GM19467 (cell line): Measurements from ENCODE around the gene DHRS7.

Experiments used
- ATAC-seq: cut with Tn5 transposase; IDR thresholded peaks from one replicate; pipeline ENCODE4 v1.9.1; 2021; ENCODE audit warnings: mild to moderate bottlenecking, moderate library complexity; ENCODE audit not compliant: unreplicated experiment

Gene DHRS7, protein sequence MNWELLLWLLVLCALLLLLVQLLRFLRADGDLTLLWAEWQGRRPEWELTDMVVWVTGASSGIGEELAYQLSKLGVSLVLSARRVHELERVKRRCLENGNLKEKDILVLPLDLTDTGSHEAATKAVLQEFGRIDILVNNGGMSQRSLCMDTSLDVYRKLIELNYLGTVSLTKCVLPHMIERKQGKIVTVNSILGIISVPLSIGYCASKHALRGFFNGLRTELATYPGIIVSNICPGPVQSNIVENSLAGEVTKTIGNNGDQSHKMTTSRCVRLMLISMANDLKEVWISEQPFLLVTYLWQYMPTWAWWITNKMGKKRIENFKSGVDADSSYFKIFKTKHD

DNA sequence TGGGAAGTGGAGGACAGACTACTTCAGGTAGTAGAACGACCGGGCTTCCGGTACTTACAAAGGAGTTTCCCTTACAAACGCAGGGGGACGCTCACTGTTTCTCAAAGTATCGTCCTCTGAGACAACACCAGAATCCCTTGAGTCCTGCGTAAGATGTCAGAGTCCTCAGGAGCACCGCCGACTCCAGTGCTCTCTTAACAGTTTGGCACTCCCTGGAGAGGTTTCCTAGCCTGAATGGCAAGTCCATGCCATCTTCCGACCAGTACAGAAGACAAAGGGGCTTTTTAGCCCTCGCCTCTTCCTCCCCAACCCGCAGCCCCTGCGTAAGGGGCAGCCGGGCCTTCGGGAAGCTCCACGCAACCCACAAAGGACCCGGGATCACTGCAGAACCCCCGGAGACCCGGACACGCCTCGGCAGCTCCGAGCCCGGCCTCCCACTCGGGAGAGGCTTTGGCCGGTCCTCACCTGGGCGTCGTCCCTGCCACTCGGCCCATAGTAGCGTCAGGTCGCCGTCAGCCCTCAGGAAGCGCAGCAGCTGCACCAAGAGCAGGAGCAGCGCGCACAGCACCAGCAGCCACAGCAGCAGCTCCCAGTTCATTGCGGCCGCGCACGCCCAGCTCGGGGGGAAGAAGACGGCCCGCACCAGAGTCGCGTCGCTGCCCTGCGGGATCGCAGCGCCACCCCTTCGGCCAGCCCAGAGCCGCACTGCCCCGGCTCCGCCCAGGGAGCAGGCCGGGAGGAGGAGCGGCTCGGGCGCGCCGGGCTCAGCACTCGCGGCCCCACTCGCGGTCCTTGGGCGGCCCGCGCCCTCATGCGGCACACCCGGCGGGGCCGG is at the start of gene DHRS7:
DHRS7 (minus strand) TSS at position 687 of the 835 bp plus-strand sequence; CDS start at position 598, 89 bp downstream.
- ATAC-seq: peak; percentile 92

DNA sequence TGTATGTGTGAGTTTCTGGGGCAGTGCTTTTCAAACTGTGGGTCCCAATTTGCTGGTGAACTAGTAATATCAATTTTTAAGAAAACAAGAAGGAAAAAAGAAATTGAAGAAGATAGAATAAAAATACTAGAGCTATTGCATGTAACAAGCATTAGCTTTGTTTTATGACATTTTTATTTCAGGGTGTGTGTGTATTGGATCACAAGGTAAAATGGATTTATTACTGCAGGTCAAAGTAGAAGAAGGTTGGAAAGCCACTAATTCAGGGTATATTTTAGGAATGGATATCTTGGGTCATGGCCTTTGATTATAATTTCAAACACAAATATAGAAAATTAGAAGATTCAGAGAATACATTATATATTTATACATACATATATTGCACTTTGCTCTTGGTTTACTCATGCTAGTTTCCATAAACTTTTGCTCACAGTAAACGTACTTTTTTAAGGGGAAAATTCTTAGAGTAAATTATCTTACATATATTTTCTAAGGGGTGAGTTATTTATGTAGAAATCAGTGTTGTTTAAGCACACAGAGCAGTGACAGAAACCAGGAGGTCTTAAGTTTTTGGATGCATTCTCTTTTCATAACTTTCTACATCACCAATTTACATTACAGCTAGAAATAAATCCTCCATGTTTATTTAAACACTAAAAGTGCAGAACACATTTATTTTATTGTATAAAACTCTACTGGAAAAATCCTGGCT is 49.4 kb upstream of the DHRS7 start:
- no peak for ATAC-seq

DNA sequence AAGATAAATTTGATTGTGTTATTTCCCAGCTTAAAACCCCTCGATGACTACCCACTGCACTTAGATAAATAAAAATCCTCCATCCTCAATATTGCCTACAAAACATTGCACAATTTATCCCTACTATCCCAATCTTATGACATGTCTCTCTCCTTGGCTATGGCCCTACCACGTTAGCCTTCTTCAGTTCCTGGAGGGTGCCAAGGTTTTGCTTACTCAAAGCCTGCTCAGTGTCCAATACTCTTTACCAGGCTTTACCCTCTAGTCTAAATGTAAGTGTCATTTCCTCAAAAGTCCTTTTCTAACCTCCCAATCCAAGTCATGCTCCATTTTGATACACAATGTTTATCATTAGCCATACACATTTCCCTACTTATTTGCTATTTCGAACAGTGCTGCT is 48.8 kb upstream of the DHRS7 start:
- ATAC-seq: no peak

DNA sequence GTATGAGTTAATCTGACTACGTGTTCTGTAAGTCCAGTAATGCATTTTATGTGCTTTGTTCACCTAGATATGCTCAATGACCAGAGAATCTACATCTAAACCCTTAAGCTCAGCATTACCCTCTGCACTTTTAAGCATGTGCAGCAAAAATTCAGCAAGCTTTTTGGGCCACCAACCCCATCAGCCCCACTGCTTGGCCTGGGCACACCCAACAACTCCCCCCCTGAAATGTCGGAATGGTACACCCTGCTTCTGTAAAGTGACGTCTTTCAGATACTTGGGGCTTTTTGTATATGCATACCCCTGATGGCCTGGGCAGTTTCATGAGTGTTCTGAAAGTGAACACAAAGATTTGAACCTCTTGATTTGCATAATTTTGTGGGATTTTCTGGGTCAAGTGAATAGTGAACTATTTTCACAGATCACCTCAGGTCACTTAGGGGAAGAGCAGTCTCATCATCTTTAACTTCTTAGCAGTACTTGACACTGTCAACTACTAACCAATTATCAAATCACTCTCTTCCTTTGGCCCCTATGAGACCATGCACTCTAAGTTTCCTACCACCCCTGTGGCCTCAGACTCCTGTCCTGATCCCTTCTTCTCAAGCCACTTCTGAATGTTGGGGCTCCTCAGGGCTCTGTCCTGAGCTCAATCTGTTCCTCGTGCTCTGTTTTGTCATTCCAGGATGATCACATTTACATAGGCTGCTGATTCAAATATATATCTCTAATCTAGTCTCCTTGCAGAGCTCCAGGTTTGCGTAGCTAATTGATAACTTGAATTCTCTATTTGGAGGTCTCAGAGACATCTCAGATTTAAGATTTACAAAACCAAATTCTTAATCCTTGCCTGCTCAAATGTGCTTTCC is 47.5 kb upstream of the DHRS7 start:
- peak; percentile 88 for ATAC-seq

DNA sequence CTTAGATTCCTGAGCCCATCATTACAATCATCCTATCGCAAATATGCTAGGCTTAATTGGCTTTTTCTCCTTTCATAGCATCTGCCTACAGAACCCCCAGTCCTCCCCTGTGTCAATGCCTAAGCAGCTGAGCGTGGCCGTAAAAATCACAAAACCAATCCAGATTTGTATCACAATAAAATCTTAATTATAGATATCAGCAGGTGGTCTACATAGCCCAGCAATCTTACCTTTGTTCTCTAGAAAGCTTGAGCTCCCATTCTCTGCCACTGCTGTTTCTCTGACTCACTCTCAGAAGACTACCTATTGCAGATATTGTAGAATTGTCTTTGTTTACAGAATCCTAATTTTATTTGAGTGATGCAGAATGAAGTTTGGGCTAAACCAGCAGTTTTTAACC is 46.0 kb upstream of the DHRS7 start:
- ATAC-seq: no peak

DNA sequence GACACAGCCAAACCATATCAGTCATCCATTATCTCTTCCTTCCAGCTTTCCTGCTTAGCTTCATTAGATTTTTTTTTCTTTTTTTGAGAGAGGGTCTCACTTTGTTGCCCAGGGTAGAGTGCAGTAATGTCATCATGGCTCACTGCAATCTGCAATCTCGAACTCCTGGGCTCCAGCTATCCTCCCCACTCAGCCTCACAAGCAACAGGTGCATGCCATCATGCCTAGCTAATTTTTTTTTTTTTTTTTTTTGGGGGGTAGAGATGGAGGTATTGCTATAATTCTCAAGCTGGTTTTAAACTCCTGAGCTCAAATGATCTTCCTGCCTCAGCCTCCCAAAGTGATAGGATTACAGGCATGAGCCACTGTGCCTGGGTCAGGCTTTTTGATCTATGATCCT is 45.5 kb upstream of the DHRS7 start:
- no peak for ATAC-seq

DNA sequence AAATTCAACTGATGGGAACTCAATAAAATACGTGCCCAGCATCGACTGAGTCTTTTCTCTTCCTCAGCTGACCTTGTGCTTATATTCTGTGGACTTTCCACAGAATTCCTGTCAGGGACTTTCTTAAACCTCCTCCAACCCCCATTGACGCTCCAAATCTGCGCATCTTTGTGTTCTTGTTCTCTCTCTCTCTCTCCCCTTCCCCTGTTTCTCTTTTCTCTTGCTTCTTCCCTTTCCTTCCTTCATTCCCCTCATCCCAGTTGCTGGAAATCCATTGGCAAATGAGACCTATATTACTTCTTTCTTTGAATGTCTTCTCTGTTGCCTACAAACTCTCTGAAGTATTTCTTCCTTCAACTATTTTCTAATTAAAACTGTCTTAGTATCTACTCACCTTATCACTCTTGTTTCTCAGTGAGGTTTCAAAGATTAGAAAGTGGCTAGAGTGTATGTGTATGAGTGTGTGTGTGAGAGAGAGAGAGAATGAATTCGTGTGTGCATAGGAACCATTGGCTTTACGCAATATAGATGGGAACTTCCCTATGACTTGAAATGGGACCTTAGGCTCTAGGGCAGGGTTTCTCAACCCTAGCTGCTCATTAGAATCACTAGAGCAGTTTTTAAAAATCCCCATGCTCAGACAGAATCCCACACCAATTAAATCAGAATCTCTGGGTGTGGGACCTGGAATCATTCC is 41.8 kb upstream of the DHRS7 start:
- ATAC-seq: no peak

DNA sequence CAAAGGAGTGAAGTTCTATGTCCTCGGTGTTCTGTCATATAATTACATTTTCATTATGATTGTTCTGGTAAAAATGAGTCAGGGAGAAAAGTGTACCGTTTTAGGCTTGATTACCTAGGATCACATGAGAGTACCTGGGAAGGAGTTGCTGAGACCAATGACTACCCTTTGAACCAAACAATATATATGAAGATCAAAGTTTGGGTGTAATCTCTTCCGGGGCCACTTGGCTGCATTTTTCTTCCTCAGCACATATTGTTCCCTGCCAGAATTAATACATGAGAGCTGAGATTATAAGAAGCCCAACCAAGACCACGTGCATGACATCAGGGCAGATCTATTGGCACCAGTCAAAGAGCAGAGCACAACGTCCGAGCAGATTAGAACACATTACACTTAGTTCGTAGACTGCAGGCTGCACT is 41.1 kb upstream of the DHRS7 start:
- ATAC-seq: no peak

DNA sequence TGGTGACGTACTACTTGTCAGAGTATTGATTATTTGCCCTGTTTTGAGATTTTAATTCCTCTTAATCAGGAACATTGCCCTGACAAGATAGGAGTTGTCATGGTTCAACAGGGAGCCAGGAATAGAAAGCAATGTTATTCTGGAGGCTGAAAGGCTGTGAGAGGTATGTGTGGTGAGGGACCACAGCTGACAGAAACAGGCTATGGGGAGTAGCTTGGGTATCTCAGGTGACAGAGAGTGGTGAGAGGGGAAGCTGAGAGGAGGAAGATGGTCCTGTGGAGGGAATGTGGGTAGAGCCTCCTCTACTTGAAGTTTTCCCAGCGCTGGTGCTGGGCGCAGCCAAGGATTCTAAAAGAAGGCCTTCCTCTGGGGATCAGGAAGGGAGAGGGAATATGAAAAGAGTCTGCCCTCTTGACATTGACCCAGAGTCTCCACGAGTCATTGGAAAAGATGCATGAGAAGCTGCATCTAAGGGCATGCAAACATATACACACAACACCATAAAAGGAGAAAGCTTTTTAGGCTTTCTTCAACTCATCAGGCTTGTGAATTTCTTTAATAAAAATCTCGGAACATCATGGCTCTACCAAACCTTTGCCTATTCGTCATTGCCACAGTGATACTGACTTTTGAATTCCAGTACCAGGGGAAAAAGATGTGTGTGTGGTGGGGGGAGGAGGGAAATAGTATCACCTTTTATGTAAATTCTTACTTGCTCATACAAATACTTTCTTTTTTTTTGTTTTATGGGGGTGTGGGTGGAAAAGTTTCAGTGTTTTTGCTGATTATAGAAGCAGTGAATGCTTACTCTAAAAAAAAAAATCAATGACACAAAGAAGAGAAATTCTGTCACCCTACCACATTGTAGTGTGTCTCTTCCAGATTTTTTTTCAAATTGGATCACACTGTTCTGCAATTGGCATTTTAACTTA is 39.9 kb upstream of the DHRS7 start:
- peak; percentile 42 for ATAC-seq

DNA sequence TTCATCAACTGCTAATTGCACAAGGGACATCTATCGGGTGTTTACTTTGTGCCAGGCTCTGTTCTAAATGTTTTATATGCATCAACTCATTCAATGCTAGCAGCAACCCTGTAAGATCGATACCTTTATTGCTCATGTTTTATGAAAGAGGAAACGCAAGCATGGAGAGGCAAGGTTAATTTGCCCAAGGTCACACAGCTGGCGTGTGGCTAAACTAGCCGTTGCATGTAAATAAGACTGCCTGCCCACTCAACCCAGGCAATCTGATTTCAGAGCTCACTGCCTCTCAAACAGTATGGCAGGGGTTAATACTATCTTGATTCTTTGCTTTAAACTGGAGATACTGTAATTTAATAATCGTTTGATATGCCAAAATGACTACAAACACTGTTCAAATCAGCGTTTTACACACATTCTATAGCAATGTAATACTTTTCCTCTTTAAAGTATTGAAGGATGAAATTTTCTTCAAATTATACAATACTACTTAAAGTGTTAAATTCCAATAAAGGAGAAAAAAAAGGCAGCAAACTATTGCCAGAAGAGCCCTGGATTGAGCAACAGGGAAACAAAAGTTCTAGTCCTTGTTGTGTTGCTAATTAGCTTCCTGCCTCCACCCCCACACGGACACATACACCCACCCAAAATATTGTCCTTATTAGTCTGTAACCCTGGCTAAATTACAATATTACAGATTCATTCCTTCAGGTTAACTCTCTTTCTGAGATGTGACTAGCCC is 39.1 kb upstream of the DHRS7 start:
- ATAC-seq: peak; percentile 85

DNA sequence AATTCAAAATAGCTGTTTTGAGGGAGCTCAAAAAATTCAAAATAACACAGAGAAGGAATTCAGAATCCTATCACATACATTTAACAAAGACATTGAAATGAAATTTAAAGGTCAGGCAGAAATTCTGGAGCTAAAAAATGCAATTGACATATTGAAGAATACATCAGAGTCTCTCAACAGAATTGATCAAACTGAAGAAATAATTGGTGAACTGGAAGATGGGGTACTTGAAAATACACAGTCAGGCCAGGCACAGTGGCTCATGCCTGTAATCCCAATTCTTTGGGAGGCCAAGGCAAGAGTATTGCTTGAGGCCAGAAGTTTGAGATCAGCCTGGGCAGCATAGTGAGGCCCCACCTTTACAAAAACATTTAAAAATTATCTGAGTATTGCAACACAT is 34.1 kb upstream of the DHRS7 start:
- no peak for ATAC-seq

DNA sequence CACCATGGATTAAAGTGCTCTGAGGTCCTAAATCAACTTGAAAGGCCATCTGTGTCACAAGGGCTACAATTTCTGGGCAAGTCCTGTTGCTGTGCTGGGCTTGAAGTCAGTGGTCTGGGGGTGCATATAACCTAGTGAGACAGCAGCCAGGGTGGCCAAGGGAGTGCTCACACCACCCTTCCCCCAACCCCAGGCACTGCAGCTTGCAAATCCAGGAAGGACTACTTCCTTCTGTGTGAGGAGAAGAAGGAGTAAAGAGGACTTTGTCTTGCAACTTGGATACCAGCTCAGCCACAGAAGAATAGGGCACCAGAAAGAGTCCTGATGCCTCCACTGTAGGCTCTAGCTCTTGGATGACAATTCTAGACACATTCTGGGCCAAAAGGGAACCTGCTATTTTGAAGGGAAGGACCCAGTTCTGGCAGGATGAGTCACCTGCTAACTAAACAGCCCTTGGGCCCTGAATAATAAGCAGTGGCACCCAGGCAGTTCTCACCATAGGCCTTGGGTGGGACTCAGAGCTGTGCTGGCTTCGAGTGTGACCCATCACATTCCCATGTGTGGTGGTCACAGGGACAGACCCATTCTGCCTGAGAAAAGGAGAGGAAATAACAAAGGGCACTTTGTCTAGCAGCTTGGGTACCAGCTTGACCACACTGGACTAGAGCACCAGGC is 32.6 kb upstream of the DHRS7 start:
- no peak for ATAC-seq

DNA sequence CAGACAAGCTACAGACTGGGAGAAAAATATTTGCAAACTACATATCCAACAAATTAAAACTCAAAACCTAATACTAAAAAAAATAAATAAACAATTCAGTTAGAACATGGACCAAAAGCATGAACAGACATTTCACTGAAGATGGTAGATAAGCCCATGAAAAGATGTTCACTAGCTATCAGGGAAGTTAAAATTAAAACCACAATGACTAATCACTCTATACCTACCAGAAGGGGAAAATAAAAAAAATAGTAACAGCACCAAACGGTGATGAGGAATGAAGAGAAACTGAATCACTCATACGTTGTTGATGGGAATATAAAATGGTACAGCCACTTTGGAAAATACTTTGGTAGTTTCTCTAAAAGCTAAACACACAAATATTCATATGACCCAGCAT is 31.1 kb upstream of the DHRS7 start:
- no peak for ATAC-seq

DNA sequence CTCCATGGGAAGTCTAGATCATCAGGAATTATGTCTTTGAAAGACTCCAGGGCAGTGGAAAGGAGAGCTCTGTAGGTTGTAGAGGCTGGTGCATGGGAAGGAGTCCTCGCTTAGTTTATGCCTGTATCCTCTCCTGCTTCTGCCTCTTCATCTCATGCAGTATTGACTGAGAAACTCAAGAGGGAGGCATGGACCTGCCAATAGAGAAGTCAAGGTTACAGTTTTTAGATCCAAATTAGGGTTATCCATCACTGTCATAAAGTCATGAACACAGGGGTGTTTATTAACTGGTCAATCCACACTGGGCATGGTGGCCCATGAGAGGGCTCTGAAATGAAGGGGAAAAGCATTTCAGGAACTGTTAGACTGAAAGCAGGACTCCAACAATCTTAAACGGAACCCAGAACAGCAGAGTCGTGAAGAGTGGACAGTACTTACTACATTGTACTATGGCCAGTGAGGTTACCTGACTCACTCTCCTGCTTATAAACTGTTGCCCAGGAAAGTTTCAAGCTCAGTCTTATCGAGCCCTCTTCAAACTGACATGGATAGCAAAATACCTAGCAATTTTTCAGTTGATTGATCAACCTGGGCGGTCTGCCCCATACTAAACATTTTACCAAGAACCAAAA is 30.1 kb upstream of the DHRS7 start:
- no peak for ATAC-seq

DNA sequence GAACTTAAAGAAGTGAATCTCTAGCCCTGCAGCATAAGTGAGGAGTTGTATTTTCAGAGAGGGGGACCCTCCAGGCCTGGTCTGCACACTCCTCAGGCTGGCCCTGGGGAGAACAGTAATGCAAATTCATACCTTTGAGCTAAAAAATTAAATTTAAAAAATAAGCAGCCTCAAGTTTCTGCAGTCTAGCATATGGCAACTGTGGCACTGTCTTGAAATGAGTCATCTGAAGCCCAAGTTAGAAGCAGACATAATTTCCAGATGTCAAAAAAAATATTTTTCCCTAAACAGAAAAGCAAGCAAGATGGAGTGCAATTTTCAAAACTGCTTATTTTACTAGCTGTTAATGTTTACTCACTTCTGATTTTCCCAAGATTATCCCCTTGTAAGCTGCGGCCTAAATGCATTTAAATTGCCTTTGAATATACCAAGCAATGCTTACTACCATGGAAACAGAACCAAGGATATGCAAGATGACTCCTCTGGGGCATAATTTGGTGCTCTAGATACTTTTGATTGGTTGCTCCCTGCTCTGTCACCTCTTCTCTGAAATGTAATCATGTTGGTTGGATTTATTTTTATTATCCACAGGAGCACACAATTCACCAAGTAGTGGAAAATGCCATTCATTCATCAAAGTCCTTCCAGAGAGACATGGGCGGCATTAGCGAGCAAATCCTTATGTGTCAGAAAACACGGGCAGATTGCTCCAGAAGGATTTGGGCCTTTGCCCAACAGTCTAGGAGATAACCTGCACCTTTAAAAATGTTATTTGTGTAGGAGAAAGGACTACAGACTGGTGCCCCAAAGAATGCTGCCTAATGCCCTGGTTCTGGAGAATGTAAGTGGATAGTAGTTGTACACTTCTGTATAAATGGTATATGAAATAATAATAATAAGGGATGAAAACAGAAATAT is 25.0 kb upstream of the DHRS7 start:
- ATAC-seq: no peak

DNA sequence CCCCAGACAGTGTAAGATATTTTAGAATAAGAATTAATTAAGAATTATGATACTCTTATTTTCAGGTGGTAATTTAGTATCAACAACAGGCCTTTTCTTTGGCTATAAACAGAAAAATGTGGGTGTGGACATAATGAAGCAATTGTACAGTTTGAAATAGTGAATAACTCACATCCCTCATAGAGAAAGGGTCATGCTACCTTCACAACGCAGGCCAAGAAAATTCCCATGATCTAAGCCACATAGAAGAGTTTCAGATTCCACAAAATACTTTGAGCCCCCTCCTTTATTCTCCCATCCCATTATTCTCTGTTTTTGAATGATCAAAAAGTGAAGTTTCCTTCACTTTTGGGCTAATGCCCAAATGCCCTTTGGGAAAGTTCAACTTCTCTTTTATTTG is 23.5 kb upstream of the DHRS7 start:
- ATAC-seq: no peak
